ENCODE results near the gene TACC3.

DNA sequence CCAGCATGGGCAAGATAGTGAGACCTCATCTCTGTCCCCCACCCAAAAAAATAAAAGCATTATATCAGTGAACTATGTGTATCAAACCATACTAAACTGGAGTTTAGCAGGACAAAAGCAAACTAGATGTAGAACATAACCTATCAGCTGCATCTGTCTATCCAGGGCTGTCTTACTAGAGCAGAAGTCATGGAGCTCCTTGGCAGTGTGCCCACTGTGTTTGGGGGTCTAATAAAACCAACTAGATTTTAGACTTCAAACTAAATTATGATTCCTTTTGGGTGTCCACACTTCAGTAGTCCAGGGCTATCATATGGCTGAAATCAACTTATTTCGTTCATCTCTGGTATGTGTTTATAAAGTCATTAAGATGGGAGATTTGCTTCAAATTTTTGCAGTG is 17.5 kb upstream of the TACC3 start:
- TF ChIP-seq, protein P1, sequence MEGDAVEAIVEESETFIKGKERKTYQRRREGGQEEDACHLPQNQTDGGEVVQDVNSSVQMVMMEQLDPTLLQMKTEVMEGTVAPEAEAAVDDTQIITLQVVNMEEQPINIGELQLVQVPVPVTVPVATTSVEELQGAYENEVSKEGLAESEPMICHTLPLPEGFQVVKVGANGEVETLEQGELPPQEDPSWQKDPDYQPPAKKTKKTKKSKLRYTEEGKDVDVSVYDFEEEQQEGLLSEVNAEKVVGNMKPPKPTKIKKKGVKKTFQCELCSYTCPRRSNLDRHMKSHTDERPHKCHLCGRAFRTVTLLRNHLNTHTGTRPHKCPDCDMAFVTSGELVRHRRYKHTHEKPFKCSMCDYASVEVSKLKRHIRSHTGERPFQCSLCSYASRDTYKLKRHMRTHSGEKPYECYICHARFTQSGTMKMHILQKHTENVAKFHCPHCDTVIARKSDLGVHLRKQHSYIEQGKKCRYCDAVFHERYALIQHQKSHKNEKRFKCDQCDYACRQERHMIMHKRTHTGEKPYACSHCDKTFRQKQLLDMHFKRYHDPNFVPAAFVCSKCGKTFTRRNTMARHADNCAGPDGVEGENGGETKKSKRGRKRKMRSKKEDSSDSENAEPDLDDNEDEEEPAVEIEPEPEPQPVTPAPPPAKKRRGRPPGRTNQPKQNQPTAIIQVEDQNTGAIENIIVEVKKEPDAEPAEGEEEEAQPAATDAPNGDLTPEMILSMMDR (IDR thresholded peaks at IDR 0.05), result no peak
- TF ChIP-seq POLR2A (IDR thresholded peaks at IDR 0.05), result no peak

All from Peyer's patch (tissue), 4 donors.